Gastroesophageal sphincter (tissue), 3 donors: ENCODE measurements around the gene CDRT4.

Experiments
- CTCF ChIP-seq, 4 experiments: fragments of 200-600 bp in 2 of 4; fragments of 450-650 bp in 2 of 4; sonication (generic) in 1 of 4; IDR thresholded peaks; one replicate each; pipeline ENCODE4 v1.5.1; 2017 to 2019; ENCODE audit warnings: antibody characterized with exemption in 4 of 4, mild to moderate bottlenecking in 2 of 4, moderate library complexity in 2 of 4
- EP300 ChIP-seq: sonication (generic); formaldehyde crosslinking; IDR thresholded peaks from one replicate; pipeline ENCODE4 v1.6.1; 2017; ENCODE audit warnings: antibody characterized with exemption, mild to moderate bottlenecking
- POLR2A ChIP-seq, 2 donors: fragments of 450-650 bp; IDR thresholded peaks; one replicate each; pipeline ENCODE4 v1.6.1; 2017; ENCODE audit warnings: antibody characterized with exemption in 2 of 2, mild to moderate bottlenecking in 2 of 2, moderate library complexity in 1 of 2
- POLR2AphosphoS5 ChIP-seq: sonication (generic); formaldehyde crosslinking; IDR thresholded peaks from one replicate; pipeline ENCODE4 v1.6.1; 2017; ENCODE audit warnings: antibody characterized with exemption

- TF ChIP-seq CTCF (IDR thresholded peaks at IDR 0.05) (no peak), POLR2AphosphoS5 (no peak), POLR2A (IDR thresholded peaks at IDR 0.05) (no peak), EP300 (no peak)
Observed at GRCh38 chr17:15452746-15453145, 14.7 kb downstream of the CDRT4 start.
